T-cell (primary cell): ENCODE data around the gene TP53AIP1. TPM values are rescaled to one million over a fixed set of nuclear protein-coding genes. Genes with fewer than 3 reads are reported as not detected.

Source experiments
- ATAC-seq, 4 experiments: fragments of 200-7000 bp in 3 of 4; fragments of 150-1000 bp in 1 of 4; cut with Tn5 transposase; replicated peaks in 1 of 4; 1 replicate in 3 of 4; 2 replicates in 1 of 4; pipeline ENCODE4 v1.10.0; 2021; ENCODE audit warnings: moderate library complexity in 3 of 4, mild to moderate bottlenecking in 2 of 4, moderate number of reproducible peaks in 1 of 4
- CTCF ChIA-PET, 2 donors: fragments of 300-600 bp; sonication (Branson Sonifier 250); formaldehyde crosslinking; loops; one replicate each; lab custom pipeline; 2022; ENCODE audit warnings: antibody characterized with exemption in 2 of 2; lab: Charles Lee
- POLR2A ChIA-PET, 2 donors: fragments of 300-600 bp; sonication (Branson Sonifier 250); formaldehyde crosslinking; loops; one replicate each; lab custom pipeline; 2022; ENCODE audit warnings: antibody characterized with exemption in 2 of 2; lab: Charles Lee
- DNase-seq, 35 experiments: peaks; one replicate each; pipeline versions ENCODE4 v3.0.0 to v3.0.0-alpha.2; 2013 to 2023
- H3K27ac ChIP-seq: one replicate; pipeline ENCODE4 v1.5.1; 2013; ENCODE audit warnings: low read length
- H3K27me3 ChIP-seq, 2 experiments: replicated peaks in 1 of 2; 1 replicate in 1 of 2; 2 replicates in 1 of 2; pipeline versions ENCODE4 v1.6.1 to v1.7.0; 2013; ENCODE audit warnings: low read length in 1 of 2, mixed read lengths in 1 of 2; ENCODE audit not compliant: control insufficient read depth in 2 of 2, insufficient read depth in 2 of 2; ENCODE audit errors: extremely low read depth in 1 of 2
- H3K36me3 ChIP-seq, 2 donors: 1 replicate in 1 of 2; 2 replicates in 1 of 2; pipeline versions ENCODE4 v1.6.1 to v1.7.0; 2013; ENCODE audit warnings: low read length in 1 of 2; ENCODE audit not compliant: control insufficient read depth in 2 of 2, insufficient read depth in 1 of 2; ENCODE audit errors: extremely low read depth in 1 of 2
- H3K4me1 ChIP-seq, 2 experiments: 1 replicate in 1 of 2; 2 replicates in 1 of 2; pipeline versions ENCODE4 v1.6.1 to v1.7.0; 2013; ENCODE audit warnings: low read length in 2 of 2, mixed read lengths in 1 of 2; ENCODE audit not compliant: insufficient read depth in 2 of 2, control insufficient read depth in 1 of 2; ENCODE audit errors: extremely low read depth in 1 of 2
- H3K4me3 ChIP-seq, 2 donors: 1 replicate in 1 of 2; 2 replicates in 1 of 2; pipeline versions ENCODE4 v1.5.1 to v1.7.0; 2013; ENCODE audit warnings: mild to moderate bottlenecking in 2 of 2, low read length in 1 of 2, moderate library complexity in 1 of 2; ENCODE audit not compliant: control insufficient read depth in 1 of 2; ENCODE audit errors: extremely low read depth in 1 of 2
- H3K9me3 ChIP-seq: 2 replicates; pipeline ENCODE4 v1.7.0; 2013
- H3K27ac Mint-ChIP-seq, 2 donors: one replicate each; pipeline ENCODE4 v1.8.0; 2020 to 2021; ENCODE audit warnings: mild to moderate bottlenecking in 2 of 2, mixed read lengths in 2 of 2
- H3K27me3 Mint-ChIP-seq, 2 donors: one replicate each; pipeline ENCODE4 v1.8.0; 2021 to 2022; ENCODE audit warnings: mixed read lengths in 2 of 2
- H3K36me3 Mint-ChIP-seq: one replicate; pipeline ENCODE4 v1.8.0; 2021; ENCODE audit warnings: mixed read lengths
- H3K4me1 Mint-ChIP-seq, 3 donors: one replicate each; pipeline ENCODE4 v1.8.0; 2020 to 2022; ENCODE audit warnings: mixed read lengths in 3 of 3, mild to moderate bottlenecking in 1 of 3
- H3K4me3 Mint-ChIP-seq, 3 donors: one replicate each; pipeline ENCODE4 v1.8.0; 2020 to 2022; ENCODE audit warnings: mild to moderate bottlenecking in 3 of 3, mixed read lengths in 3 of 3, moderate library complexity in 3 of 3
- H3K9me3 Mint-ChIP-seq, 3 donors: one replicate each; pipeline ENCODE4 v1.8.0; 2020 to 2022; ENCODE audit warnings: mixed read lengths in 3 of 3
- WGBS: methylation state at CpG from one replicate; pipeline ENCODE4 v1.1.5; 2013; ENCODE audit warnings: missing lambda C conversion rate; ENCODE audit not compliant: insufficient coverage; 5-methylcytosine and 5-hydroxymethylcytosine counted together
- total RNA-seq, 35 experiments: library from RNA in 6 of 35; stranded (reverse) in 6 of 35; fragments of 120-200 nt in 1 of 35; gene quantifications; one replicate each; pipeline versions ENCODE4 v1.2.1 to v1.2.4 and lab custom pipeline; 2013 to 2026

The TP53AIP1 gene
- total RNA-seq, 5 donors from 2014 or later (not counting 1 experiment from before 2014, with no cell fraction given) = not detected

DNA sequence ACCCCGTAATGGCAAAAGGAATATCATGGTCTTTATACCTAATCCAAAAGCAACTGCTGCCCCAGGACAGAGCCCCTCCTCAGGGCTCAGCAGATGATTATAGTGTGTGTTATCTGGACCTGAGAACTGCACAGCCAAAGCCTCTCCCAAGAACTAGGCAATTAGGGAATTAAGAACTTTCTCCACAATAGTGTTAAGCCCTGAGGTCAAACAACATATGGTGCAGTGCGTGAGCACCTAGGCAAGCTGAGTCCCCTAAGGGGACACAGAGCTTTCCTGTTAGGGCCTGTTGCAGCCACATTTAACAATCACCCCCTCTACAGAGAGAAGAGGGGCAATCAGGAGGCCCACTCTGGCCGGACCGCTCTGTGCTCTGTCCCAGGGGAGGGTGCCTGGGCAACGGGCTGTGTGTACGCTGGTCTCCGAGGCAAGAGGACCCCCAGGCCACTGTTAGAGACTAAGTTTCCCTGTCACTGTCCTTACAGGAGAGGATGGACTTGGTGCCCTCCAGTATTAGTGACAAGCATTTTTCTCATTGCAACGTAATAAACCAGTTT, 52.9 kb downstream of the TP53AIP1 start:
- H3K27ac Mint-ChIP-seq = no peak overlapping the region
- Histone ChIP-seq H3K4me3 (no peak overlapping the region), H3K27ac (no peak overlapping the region), H3K4me1 (peaks cover 0 to 22% of the 10 kb centered on the region in 2 experiments), H3K27me3 (peaks cover 16 to 66% of the 10 kb centered on the region in 2 experiments), H3K36me3 (no peaks in the 10 kb centered on the region), H3K9me3 (no peaks in the 10 kb centered on the region)
- DNase-seq = no peak
- 92% methylated on average over 5 of the region's 8 CpGs for WGBS
- peaks cover 6 to 16% (median 13%) of the 10 kb centered on the region in 3 donors for H3K4me1 Mint-ChIP-seq
- H3K36me3 Mint-ChIP-seq = peaks cover 3% of the 10 kb centered on the region
- POLR2A ChIA-PET = no interaction called here
- H3K27me3 Mint-ChIP-seq = peaks cover 51 to 68% of the 10 kb centered on the region in 2 donors
- CTCF ChIA-PET = interaction anchor here in 1 of 2 donors (1.2 kb wide), 1 partner anchor 732 kb away, joined by 4 read pairs; no protein-coding TSS in a partner anchor
- no peak for ATAC-seq
- no peaks in the 10 kb centered on the region for H3K9me3 Mint-ChIP-seq
- H3K4me3 Mint-ChIP-seq = peak overlapping the region in 1 of 3 donors; percentile 78

DNA sequence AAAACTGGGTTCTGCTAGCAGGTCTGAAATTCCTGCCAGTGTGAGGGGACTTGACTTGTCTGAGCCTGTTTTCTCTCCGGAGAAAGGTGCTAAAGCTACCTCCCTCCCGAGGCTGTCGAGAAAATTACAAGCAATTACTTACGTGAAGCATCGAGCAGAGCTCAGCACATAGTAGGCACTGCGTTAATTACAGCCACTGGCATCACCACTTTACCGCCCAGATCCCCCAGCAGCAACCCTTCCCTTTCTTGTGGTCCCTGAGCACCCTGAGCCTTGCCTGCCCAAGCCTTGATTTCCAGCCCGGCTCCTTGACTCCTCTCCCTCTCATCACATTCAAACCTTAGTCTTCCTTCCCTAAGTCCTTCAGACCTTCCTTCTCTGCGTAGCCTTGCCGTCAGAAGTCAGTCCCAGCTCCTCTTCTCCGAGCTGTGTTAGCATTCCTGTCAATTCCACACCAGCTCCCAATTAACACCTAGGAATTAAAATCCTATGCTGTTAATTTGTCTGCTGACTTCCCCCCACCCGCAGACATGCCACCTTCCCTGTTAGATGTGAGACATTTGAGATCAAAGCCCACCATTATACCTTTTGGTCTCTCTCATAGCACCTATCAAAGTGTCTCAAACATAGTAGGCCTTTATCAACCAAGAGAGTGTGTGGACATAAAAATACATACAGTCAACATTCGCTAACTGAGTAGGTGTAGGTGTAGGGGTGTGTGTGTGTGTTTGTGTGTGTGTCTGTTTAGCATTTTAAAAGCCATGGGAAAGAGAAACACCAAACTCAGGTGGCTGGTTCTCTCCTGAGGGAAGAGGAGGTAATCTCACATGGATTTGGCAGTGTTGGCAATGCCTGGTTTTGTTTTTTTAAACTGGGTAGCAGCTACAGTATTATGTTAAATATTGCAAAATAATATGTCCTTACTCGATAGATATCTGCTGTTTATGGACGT, 54.4 kb downstream of the TP53AIP1 start:
- WGBS = 84% methylated on average over 6 of the region's 15 CpGs

DNA sequence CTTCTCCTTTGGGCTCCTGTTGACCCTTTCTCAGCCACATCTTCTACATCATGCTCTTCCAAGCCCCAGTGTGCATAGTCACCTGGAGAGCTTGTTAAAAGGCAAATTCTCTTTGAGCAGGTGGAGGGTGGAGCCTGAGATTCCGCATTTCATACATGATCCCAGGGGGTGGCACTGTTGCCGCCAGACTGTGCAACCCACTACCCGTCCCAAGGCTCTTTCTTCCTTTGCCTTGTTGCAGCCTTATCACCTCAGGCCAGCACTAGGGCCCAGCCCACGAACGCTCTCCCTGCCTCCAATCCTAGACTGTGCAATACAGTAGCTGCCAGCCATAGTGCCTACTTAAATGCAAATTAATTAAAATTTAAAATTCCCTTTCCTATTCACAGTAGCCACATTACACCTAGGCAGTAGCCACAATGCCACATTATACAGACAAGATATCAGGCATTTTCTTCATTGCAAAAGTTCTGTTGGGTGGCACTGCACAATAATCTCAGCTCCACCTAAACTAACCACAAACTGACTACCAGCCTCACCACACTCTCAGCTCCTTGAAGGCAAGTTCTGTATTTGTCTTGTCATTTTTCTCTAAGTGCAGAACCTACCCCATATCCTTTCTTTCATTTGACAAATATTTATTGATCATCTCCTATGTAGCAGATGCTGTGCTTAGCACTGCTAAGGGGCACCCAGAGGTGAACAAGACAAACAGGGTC, 56.1 kb downstream of the TP53AIP1 start:
- Mint-ChIP-seq H3K4me3 (no peak overlapping the region), H3K27me3 (peaks cover 64 to 79% of the 10 kb centered on the region in 2 donors), H3K9me3 (no peaks in the 10 kb centered on the region), H3K36me3 (no peaks in the 10 kb centered on the region), H3K4me1 (peaks cover 4 to 13% (median 11%) of the 10 kb centered on the region in 3 donors), H3K27ac (no peak overlapping the region)
- peak in 1 of 4 experiments; percentile 20 for ATAC-seq
- DNase-seq = peak in 1 of 35 experiments; percentile 17
- H3K4me1 ChIP-seq = peaks cover 0 to 21% of the 10 kb centered on the region in 2 experiments
- H3K4me3 ChIP-seq = no peak overlapping the region
- 10% methylated on average over 4 of the region's 5 CpGs for WGBS
- H3K27me3 ChIP-seq = peaks cover 16 to 61% of the 10 kb centered on the region in 2 experiments
- POLR2A ChIA-PET = no interaction called here
- no peak overlapping the region for H3K27ac ChIP-seq
- H3K36me3 ChIP-seq = no peaks in the 10 kb centered on the region
- H3K9me3 ChIP-seq = no peaks in the 10 kb centered on the region
- CTCF ChIA-PET = interaction anchor here (0.8 to 4.5 kb wide), 4 partner anchors 20 to 71 kb away, joined by 3 to 41 read pairs (median 11); no protein-coding TSS in a partner anchor

More for the DNA sequence above, 54.4 kb downstream of the TP53AIP1 start:
- peaks cover 0 to 22% of the 10 kb centered on the region in 2 experiments for H3K4me1 ChIP-seq
- Mint-ChIP-seq H3K27me3 (peaks cover 54 to 73% of the 10 kb centered on the region in 2 donors), H3K27ac (no peak overlapping the region), H3K36me3 (no peaks in the 10 kb centered on the region), H3K4me3 (no peak overlapping the region), H3K9me3 (no peaks in the 10 kb centered on the region), H3K4me1 (peaks cover 6 to 15% (median 13%) of the 10 kb centered on the region in 3 donors)
- ChIA-PET CTCF (interaction anchor here (0.5 to 0.8 kb wide), 4 partner anchors 18 to 838 kb away, joined by 3 to 4 read pairs (median 3); no protein-coding TSS in a partner anchor), POLR2A (interaction anchor here in 1 of 2 donors (0.7 kb wide), 1 partner anchor 43 kb away, joined by 3 read pairs; no protein-coding TSS in a partner anchor)
- DNase-seq (no peak), ATAC-seq (no peak)
- H3K36me3 ChIP-seq = no peaks in the 10 kb centered on the region
- H3K27me3 ChIP-seq = peaks cover 16 to 67% of the 10 kb centered on the region in 2 experiments
- no peak overlapping the region for H3K4me3 ChIP-seq
- H3K27ac ChIP-seq = no peak overlapping the region
- H3K9me3 ChIP-seq = no peaks in the 10 kb centered on the region

Other genes with a start within 250 kb of the TP53AIP1 start
- 100 to 1,000 TPM in 2 of 5 donors, 10 to 100 TPM in 3; 87.0 to 114 (median 94.6) TPM for gene FLI1, start 248.8 kb downstream of the TP53AIP1 start, total RNA-seq
- not detected for gene KCNJ1, start 75.6 kb downstream of the TP53AIP1 start, total RNA-seq
- gene KCNJ5, start 51.5 kb downstream of the TP53AIP1 start, total RNA-seq = under 1 TPM in 3 of 5 donors, not detected in 2; 0.07 to 0.13 (median 0.12) TPM
- 1 to 10 TPM; 4.4 to 7.8 (median 6.5) TPM for gene ARHGAP32, start 249.5 kb upstream of the TP53AIP1 start, total RNA-seq